HEK293 (cell line): ENCODE data around the gene MTHFD1.

Source experiments
- CTCF ChIA-PET: fragments of 350-600 bp; formaldehyde crosslinking; extraction: SDS; loops from one replicate; lab custom pipeline; 2021; ENCODE audit warnings: antibody characterized with exemption; lab: Yijun Ruan, JAX
- POLR2A ChIA-PET: fragments of 300-600 bp; formaldehyde crosslinking; extraction: SDS; loops from one replicate; lab custom pipeline; 2020; ENCODE audit warnings: antibody characterized with exemption, inconsistent platforms; lab: Yijun Ruan, JAX
- H3K27ac ChIP-seq: fragments of 200-500 bp; sonication (Bioruptor generic); 2 replicates; pipeline ENCODE4 v1.5.1; 2014; ENCODE audit warnings: low read depth, low read length, control low read depth, inconsistent platforms; ENCODE audit errors: extremely low read depth
- H3K36me3 ChIP-seq, 2 experiments: fragments of 200-500 bp in 1 of 2; sonication (Bioruptor generic) in 1 of 2; 1 replicate in 1 of 2; 2 replicates in 1 of 2; pipeline ENCODE4 v1.5.1; 2014 to 2017; ENCODE audit warnings: inconsistent platforms in 2 of 2, low read length in 2 of 2; ENCODE audit not compliant: control insufficient read depth in 2 of 2, insufficient read depth in 1 of 2
- H3K4me1 ChIP-seq: fragments of 200-500 bp; sonication (Bioruptor generic); 2 replicates; pipeline ENCODE4 v1.5.1; 2014; ENCODE audit warnings: mild to moderate bottlenecking, low read length, inconsistent platforms; ENCODE audit not compliant: control insufficient read depth, insufficient read depth
- H3K4me3 ChIP-seq: 2 replicates; pipeline ENCODE4 v1.5.1; 2011; ENCODE audit warnings: low read depth, mild to moderate bottlenecking, control low read depth, low read length, moderate library complexity
- H3K9me3 ChIP-seq: fragments of 200-500 bp; sonication (Bioruptor generic); 2 replicates; pipeline ENCODE4 v1.5.1; 2014; ENCODE audit warnings: low read depth, low read length, inconsistent platforms; ENCODE audit not compliant: control insufficient read depth, insufficient read depth
- GLIS2 ChIP-seq: fragments of 450-650 bp; formaldehyde crosslinking; IDR thresholded peaks from 2 replicates; pipeline ENCODE4 v1.5.1; 2016; ENCODE audit warnings: missing biosample characterization, missing genetic modification characterization
- KLF8 ChIP-seq: fragments of 450-650 bp; formaldehyde crosslinking; IDR thresholded peaks from 2 replicates; pipeline ENCODE4 v1.5.1; 2016; ENCODE audit warnings: missing biosample characterization, missing genetic modification characterization
- PATZ1 ChIP-seq: fragments of 450-650 bp; formaldehyde crosslinking; IDR thresholded peaks from 2 replicates; pipeline ENCODE4 v1.5.1; 2016; ENCODE audit warnings: missing biosample characterization, missing genetic modification characterization
- SP7 ChIP-seq: fragments of 450-650 bp; formaldehyde crosslinking; IDR thresholded peaks from 2 replicates; pipeline ENCODE4 v1.5.1; 2016; ENCODE audit warnings: missing biosample characterization, missing genetic modification characterization
- TRIM28 ChIP-seq: IDR thresholded peaks from 2 replicates; pipeline ENCODE4 v1.6.1; 2011; ENCODE audit warnings: low read length, control low read depth, borderline replicate concordance
- ZBTB20 ChIP-seq: fragments of 450-650 bp; formaldehyde crosslinking; IDR thresholded peaks from 2 replicates; pipeline ENCODE4 v1.5.1; 2016; ENCODE audit warnings: missing biosample characterization, missing genetic modification characterization
- ZEB2 ChIP-seq: fragments of 450-650 bp; formaldehyde crosslinking; IDR thresholded peaks from 2 replicates; pipeline ENCODE4 v1.5.1; 2016; ENCODE audit warnings: missing biosample characterization, missing genetic modification characterization
- ZNF157 ChIP-seq: fragments of 450-650 bp; formaldehyde crosslinking; IDR thresholded peaks from 2 replicates; pipeline ENCODE4 v1.5.1; 2016; ENCODE audit warnings: missing biosample characterization, missing genetic modification characterization
- ZNF280D ChIP-seq: fragments of 450-650 bp; formaldehyde crosslinking; IDR thresholded peaks from 2 replicates; pipeline ENCODE4 v1.5.1; 2016; ENCODE audit warnings: missing biosample characterization, missing genetic modification characterization
- ZNF341 ChIP-seq: fragments of 450-650 bp; formaldehyde crosslinking; IDR thresholded peaks from 2 replicates; pipeline ENCODE4; 2016; ENCODE audit warnings: low read depth, missing biosample characterization, missing genetic modification characterization
- ZNF394 ChIP-seq: fragments of 450-650 bp; formaldehyde crosslinking; IDR thresholded peaks from 2 replicates; pipeline ENCODE4 v1.5.1; 2016; ENCODE audit warnings: missing biosample characterization, missing genetic modification characterization, mild to moderate bottlenecking, moderate library complexity, borderline replicate concordance
- ZNF398 ChIP-seq: fragments of 450-650 bp; formaldehyde crosslinking; IDR thresholded peaks from 2 replicates; pipeline ENCODE4 v1.5.1; 2017; ENCODE audit warnings: missing biosample characterization, missing genetic modification characterization
- ZNF521 ChIP-seq: fragments of 450-650 bp; formaldehyde crosslinking; IDR thresholded peaks from 2 replicates; pipeline ENCODE4 v1.5.1; 2017; ENCODE audit warnings: missing biosample characterization, mild to moderate bottlenecking, missing genetic modification characterization
- ZNF529 ChIP-seq: fragments of 450-650 bp; formaldehyde crosslinking; IDR thresholded peaks from 2 replicates; pipeline ENCODE4 v1.5.1; 2017; ENCODE audit warnings: missing genetic modification characterization, missing biosample characterization; ENCODE audit not compliant: insufficient replicate concordance
- ZNF561 ChIP-seq: fragments of 450-650 bp; IDR thresholded peaks from 2 replicates; pipeline ENCODE4 v1.5.1; 2018; ENCODE audit warnings: missing biosample characterization, missing genetic modification characterization, borderline replicate concordance
- ZNF629 ChIP-seq: fragments of 450-650 bp; formaldehyde crosslinking; IDR thresholded peaks from 2 replicates; pipeline ENCODE4 v1.5.1; 2017; ENCODE audit warnings: missing biosample characterization, missing genetic modification characterization
- ZNF76 ChIP-seq: fragments of 450-650 bp; formaldehyde crosslinking; IDR thresholded peaks from 2 replicates; pipeline ENCODE4; 2016; ENCODE audit warnings: low read depth, missing biosample characterization, missing genetic modification characterization, borderline replicate concordance
- ZNF843 ChIP-seq: fragments of 450-650 bp; formaldehyde crosslinking; IDR thresholded peaks from 2 replicates; pipeline ENCODE4 v1.5.1; 2016; ENCODE audit warnings: missing biosample characterization, missing genetic modification characterization
- ZXDB ChIP-seq: fragments of 450-650 bp; formaldehyde crosslinking; IDR thresholded peaks from 2 replicates; pipeline ENCODE4 v1.5.1; 2016; ENCODE audit warnings: missing biosample characterization, missing genetic modification characterization
- TF ChIP-seq, protein P1 (sequence below): sonication (generic); formaldehyde crosslinking; IDR thresholded peaks from 2 replicates; pipeline ENCODE4 v1.8.1; 2022; ENCODE audit warnings: mild to moderate bottlenecking, moderate library complexity, missing genetic modification reagents
- TF ChIP-seq, protein P2 (sequence below): fragments of 450-650 bp; formaldehyde crosslinking; IDR thresholded peaks from 2 replicates; pipeline ENCODE4 v1.5.1; 2017; ENCODE audit warnings: missing biosample characterization, mild to moderate bottlenecking, missing genetic modification characterization, moderate library complexity

Gene MTHFD1

DNA sequence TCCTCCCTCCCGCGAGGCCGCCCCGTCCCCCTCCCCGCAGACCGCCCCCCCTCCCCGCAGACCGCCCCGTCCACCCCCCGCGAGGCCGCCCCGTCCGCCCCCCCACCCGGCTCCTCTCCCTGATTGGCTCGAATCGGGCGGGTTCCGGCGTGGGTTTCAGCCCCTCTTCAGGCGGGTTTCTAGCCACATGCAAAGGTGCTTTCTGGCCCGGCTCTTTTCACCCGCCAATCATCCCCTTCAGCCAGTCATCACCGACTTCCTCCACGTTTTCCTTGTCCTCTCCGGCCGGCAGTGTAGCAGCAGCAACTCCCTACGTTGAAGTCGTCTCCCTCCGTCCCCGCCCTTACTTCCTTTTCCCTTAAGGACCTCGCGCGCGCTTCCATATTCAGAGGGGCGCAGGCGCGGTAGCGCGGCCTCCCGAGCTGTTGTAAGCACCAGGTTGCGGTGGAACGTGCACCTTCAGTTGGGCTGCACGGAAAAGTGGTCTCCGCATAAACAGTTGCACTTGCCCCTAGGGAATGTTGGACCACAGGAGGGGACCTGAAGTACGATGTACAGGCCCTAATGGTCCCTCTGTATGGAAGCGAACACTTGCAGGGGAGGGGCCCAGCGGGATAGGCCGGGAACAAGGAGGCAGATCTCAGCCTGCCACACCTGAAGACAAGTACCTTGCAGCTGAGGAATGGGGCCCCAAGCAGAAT is 49.4 kb upstream of the MTHFD1 start:
- H3K36me3 ChIP-seq = peaks cover 0 to 3% of the 10 kb centered on the region in 2 experiments; a peak in 1 of 3 replicates
- no peaks in the 10 kb centered on the region for H3K9me3 ChIP-seq
- peak overlapping the region; percentile 94 for H3K27ac ChIP-seq
- H3K4me1 ChIP-seq = no peaks in the 10 kb centered on the region
- CTCF ChIA-PET = interaction anchor here (0.6 to 1.3 kb wide), 4 partner anchors 91 to 612 kb away, joined by 3 to 4 read pairs (median 4); no protein-coding TSS in a partner anchor
- peak overlapping the region; percentile 77 for H3K4me3 ChIP-seq
- POLR2A ChIA-PET = interaction anchor here (0.5 to 2.5 kb wide), 12 partner anchors 10 to 697 kb away, joined by 3 to 29 read pairs (median 4); partner anchors contain the start of genes HSPA2, MTHFD1, WDR89 and ZBTB1
- TF ChIP-seq, protein P1, sequence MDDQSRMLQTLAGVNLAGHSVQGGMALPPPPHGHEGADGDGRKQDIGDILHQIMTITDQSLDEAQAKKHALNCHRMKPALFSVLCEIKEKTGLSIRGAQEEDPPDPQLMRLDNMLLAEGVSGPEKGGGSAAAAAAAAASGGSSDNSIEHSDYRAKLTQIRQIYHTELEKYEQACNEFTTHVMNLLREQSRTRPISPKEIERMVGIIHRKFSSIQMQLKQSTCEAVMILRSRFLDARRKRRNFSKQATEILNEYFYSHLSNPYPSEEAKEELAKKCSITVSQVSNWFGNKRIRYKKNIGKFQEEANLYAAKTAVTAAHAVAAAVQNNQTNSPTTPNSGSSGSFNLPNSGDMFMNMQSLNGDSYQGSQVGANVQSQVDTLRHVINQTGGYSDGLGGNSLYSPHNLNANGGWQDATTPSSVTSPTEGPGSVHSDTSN (CRISPR knock-in tag) = peak; percentile 63; the same call in 1 of the 2 replicates
- TF ChIP-seq ZNF398 (tag by site-specific recombination) (peak; percentile 80), ZNF529 (tag by site-specific recombination) (no peak), GLIS2 (peak; percentile 33; the same call in 1 of the 2 replicates), PATZ1 (0 out of 2 replicates have a peak, but pooled peaks have one; percentile 23), KLF8 (tag by site-specific recombination) (peak; percentile 65; the same call in 1 of the 2 replicates), ZNF157 (tag by site-specific recombination) (no peak), ZNF561 (0 out of 2 replicates have a peak, but pooled peaks have one; percentile 48), ZNF394 (tag by site-specific recombination) (peak; percentile 9; the same call in 1 of the 2 replicates), ZNF521 (tag by site-specific recombination) (no peak), ZBTB20 (tag by site-specific recombination) (peak; percentile 58), TRIM28 (peak; percentile 45; the same call in 1 of the 2 replicates), ZXDB (tag by site-specific recombination) (peak; percentile 55; the same call in 1 of the 2 replicates), ZEB2 (tag by site-specific recombination) (0 out of 2 replicates have a peak, but pooled peaks have one; percentile 37), ZNF341 (tag by site-specific recombination) (peak; percentile 93), ZNF76 (tag by site-specific recombination) (peak; percentile 50; the same call in 1 of the 2 replicates), ZNF280D (no peak), ZNF843 (tag by site-specific recombination) (no peak), ZNF629 (tag by site-specific recombination) (0 out of 2 replicates have a peak, but pooled peaks have one; percentile 11), SP7 (tag by site-specific recombination) (peak; percentile 44; the same call in 1 of the 2 replicates)
- TF ChIP-seq, protein P2, sequence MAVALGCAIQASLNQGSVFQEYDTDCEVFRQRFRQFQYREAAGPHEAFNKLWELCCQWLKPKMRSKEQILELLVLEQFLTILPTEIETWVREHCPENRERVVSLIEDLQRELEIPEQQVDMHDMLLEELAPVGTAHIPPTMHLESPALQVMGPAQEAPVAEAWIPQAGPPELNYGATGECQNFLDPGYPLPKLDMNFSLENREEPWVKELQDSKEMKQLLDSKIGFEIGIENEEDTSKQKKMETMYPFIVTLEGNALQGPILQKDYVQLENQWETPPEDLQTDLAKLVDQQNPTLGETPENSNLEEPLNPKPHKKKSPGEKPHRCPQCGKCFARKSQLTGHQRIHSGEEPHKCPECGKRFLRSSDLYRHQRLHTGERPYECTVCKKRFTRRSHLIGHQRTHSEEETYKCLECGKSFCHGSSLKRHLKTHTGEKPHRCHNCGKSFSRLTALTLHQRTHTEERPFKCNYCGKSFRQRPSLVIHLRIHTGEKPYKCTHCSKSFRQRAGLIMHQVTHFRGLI (tag by site-specific recombination) = peak; percentile 92
